A673 (cell line): ENCODE results near the gene EFCAB11.

Source experiments
- CTCF ChIP-seq: fragments of 300-800, 200-600 bp; sonication (generic); conservative IDR thresholded peaks from 2 replicates; pipeline ENCODE4 v1.5.1; 2017; ENCODE audit warnings: low read depth, mild to moderate bottlenecking, antibody characterized with exemption, low read length, moderate library complexity, mixed read lengths
- EZH2 ChIP-seq: fragments of 200-600 bp; sonication (generic); IDR thresholded peaks from 2 replicates; pipeline ENCODE4 v1.6.1; 2017; ENCODE audit warnings: borderline replicate concordance, low read depth, mild to moderate bottlenecking, mixed read lengths, antibody characterized with exemption, low read length; ENCODE audit not compliant: poor library complexity, severe bottlenecking

- TF ChIP-seq CTCF, result no peak
- TF ChIP-seq EZH2, result no peak
Measured at GRCh38 chr14:89891055-89891454, 63.5 kb downstream of the EFCAB11 start.
